ENCODE results near the gene TXNDC12.
"Not testable (repeated sequence)": the region's sequence is repeated elsewhere in the genome, so short reads cannot be mapped to it uniquely, and the experiment has no call there.

- TF ChIP-seq EZH2 (IDR thresholded peaks at IDR 0.05); POLR2AphosphoS5 (IDR thresholded peaks at IDR 0.05; ENCODE audit: borderline replicate concordance, low read depth, low read length): not testable (repeated sequence)
Measured at GRCh38 chr1:52028839-52029238, 26.2 kb downstream of the TXNDC12 start.

All from SK-N-MC (cell line).